Measurements from ENCODE around the gene LUZP2.
A peak's percentile ranks its signal among the peaks of the same experiment; 100 is the strongest.

The LUZP2 gene

DNA sequence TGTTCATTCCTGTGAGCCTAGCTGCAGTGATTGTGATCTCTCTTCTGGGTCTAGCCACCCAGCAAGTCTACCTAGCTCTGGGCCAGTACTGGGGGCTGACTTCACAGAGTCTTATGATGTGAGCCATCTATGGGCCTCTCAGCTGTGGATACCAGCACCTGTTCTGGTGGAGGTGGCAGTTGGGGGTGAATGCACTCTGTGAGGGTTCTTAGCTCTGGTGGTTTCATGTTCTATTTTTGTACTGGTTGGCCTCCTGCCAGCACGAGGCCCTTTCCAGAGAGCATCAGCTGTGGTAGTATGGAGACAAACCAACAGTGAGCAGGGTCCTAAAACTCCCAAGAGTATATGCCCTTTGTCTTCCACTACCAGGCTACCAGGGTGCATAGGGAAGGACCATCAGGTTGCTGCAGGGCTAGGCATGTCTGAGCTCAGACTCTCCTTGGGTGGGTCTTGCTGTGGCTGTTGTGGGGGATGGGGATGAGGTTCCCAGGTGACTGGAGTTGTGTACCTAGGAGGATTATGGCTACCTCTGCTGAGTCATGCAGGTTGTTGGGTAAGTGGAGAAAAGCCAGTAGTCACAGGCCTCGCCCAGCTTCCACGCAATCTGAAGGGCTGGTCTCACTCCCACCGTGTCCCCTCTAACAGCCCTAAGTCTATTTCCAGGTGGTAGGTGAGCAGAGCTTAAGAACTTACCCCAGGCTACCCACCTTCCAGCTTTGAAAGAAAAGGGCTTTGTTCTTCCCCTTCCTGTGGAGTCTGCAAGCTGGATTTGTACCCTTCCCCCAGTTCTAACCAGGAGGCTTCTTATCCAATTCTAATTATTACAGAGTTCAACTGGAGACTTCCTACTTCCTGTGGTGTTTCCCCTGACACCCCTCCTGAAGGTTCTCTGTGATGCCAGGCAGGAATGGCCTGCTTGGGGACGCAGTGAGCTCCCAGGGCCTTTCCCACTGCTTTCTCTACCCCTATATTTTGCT lies 250.7 kb downstream of the LUZP2 start:
- H3K4me3 ChIP-seq (ENCODE audit: low read length), result no peak overlapping the region

GRCh38 chr11:24748261-24748660 lies 251.4 kb downstream of the LUZP2 start:
- DNase-seq (ENCODE audit: low read depth), result no peak
- TF ChIP-seq, protein P1, sequence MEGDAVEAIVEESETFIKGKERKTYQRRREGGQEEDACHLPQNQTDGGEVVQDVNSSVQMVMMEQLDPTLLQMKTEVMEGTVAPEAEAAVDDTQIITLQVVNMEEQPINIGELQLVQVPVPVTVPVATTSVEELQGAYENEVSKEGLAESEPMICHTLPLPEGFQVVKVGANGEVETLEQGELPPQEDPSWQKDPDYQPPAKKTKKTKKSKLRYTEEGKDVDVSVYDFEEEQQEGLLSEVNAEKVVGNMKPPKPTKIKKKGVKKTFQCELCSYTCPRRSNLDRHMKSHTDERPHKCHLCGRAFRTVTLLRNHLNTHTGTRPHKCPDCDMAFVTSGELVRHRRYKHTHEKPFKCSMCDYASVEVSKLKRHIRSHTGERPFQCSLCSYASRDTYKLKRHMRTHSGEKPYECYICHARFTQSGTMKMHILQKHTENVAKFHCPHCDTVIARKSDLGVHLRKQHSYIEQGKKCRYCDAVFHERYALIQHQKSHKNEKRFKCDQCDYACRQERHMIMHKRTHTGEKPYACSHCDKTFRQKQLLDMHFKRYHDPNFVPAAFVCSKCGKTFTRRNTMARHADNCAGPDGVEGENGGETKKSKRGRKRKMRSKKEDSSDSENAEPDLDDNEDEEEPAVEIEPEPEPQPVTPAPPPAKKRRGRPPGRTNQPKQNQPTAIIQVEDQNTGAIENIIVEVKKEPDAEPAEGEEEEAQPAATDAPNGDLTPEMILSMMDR (conservative IDR thresholded peaks at IDR 0.05; ENCODE audit: low read depth, low read length), result no peak
- H3K4me3 ChIP-seq (ENCODE audit: low read length), result no peak overlapping the region

More for the DNA sequence above, 250.7 kb downstream of the LUZP2 start:
- TF ChIP-seq, protein P1 (conservative IDR thresholded peaks at IDR 0.05; ENCODE audit: low read depth, low read length), result no peak
- DNase-seq (ENCODE audit: low read depth), result no peak

- DNase-seq (ENCODE audit: low read depth), result no peak
- TF ChIP-seq, protein P1 (conservative IDR thresholded peaks at IDR 0.05; ENCODE audit: low read depth, low read length), result no peak
Observed at GRCh38 chr11:24754406-24754805, 257.6 kb downstream of the LUZP2 start.

GRCh38 chr11:24755260-24755839 lies 258.5 kb downstream of the LUZP2 start:
- DNase-seq (ENCODE audit: low read depth), result no peak
- TF ChIP-seq, protein P1 (conservative IDR thresholded peaks at IDR 0.05; ENCODE audit: low read depth, low read length), result no peak
- no peak overlapping the region for H3K4me3 ChIP-seq (ENCODE audit: low read length)

More at GRCh38 chr11:24754406-24754805, 257.6 kb downstream of the LUZP2 start:
- no peak overlapping the region for H3K4me3 ChIP-seq (ENCODE audit: low read length)

DNA sequence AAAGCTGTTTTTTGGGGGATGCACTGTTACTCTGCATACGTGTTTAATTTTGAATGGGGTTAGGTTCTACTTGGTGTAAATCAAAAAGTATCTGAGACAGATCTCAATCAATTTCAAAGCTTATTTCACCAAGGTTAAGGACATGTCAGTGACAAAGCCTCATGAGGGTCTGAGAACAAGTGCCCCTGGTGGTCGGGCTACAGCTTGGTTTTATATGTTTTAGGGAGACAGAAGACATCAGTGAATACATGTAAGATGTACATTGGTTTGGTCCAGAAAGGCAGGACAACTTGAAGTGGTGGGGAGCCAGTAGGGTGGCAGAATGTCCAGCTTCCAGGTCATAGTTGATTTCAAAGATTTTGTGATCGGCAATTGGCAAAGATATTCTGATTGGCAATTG lies 262.9 kb downstream of the LUZP2 start:
- DNase-seq (ENCODE audit: low read depth), result no peak
- TF ChIP-seq, protein P1 (conservative IDR thresholded peaks at IDR 0.05; ENCODE audit: low read depth, low read length), result no peak
- H3K4me3 ChIP-seq (ENCODE audit: low read length), result no peak overlapping the region

GRCh38 chr11:24760681-24761080 lies 263.8 kb downstream of the LUZP2 start:
- TF ChIP-seq, protein P1 (conservative IDR thresholded peaks at IDR 0.05; ENCODE audit: low read depth, low read length), result no peak
- peak; percentile 34 for DNase-seq (ENCODE audit: low read depth)
- H3K4me3 ChIP-seq (ENCODE audit: low read length), result no peak overlapping the region

Data from retinal pigment epithelial cell (primary cell).